ENCODE measurements around the gene BPIFB6. TPM values are rescaled to one million over a fixed set of nuclear protein-coding genes. Genes with fewer than 3 reads are reported as not detected.

BPIFB6 gene
- total RNA-seq, 1 donor from 2014 or later, result not detected

GRCh38 chr20:33005132-33005566 is 26.3 kb upstream of the BPIFB6 start:
- H3K4me3 Mint-ChIP-seq (ENCODE audit: unreplicated experiment), result no peak overlapping the region
- DNase-seq (ENCODE audit: low spot score), result no peak
- no peak overlapping the region for H3K27ac Mint-ChIP-seq (ENCODE audit: unreplicated experiment)
- H3K4me1 Mint-ChIP-seq (ENCODE audit: low read depth), result peaks cover 3% of the 10 kb centered on the region
- H3K9me3 Mint-ChIP-seq (ENCODE audit: low read depth), result peaks cover 5% of the 10 kb centered on the region
- H3K36me3 Mint-ChIP-seq (ENCODE audit: low read depth), result no peaks in the 10 kb centered on the region
- H3K27me3 Mint-ChIP-seq (ENCODE audit: low read depth), result peaks cover 33% of the 10 kb centered on the region
- TF ChIP-seq CTCF (IDR thresholded peaks at IDR 0.05), result peak; percentile 70

GRCh38 chr20:33005908-33006775 is 25.3 kb upstream of the BPIFB6 start:
- no peak for DNase-seq (ENCODE audit: low spot score)
- peaks cover 5% of the 10 kb centered on the region for H3K9me3 Mint-ChIP-seq (ENCODE audit: low read depth)
- no peak overlapping the region for H3K27ac Mint-ChIP-seq (ENCODE audit: unreplicated experiment)
- no peak for TF ChIP-seq CTCF (IDR thresholded peaks at IDR 0.05)
- H3K36me3 Mint-ChIP-seq (ENCODE audit: low read depth), result no peaks in the 10 kb centered on the region
- peaks cover 29% of the 10 kb centered on the region for H3K27me3 Mint-ChIP-seq (ENCODE audit: low read depth)
- H3K4me1 Mint-ChIP-seq (ENCODE audit: low read depth), result peaks cover 3% of the 10 kb centered on the region
- no peak overlapping the region for H3K4me3 Mint-ChIP-seq (ENCODE audit: unreplicated experiment)

GRCh38 chr20:33006776-33007375 is 24.6 kb upstream of the BPIFB6 start:
- TF ChIP-seq CTCF (IDR thresholded peaks at IDR 0.05), result no peak
- no peak overlapping the region for H3K27ac Mint-ChIP-seq (ENCODE audit: unreplicated experiment)
- H3K27me3 Mint-ChIP-seq (ENCODE audit: low read depth), result peaks cover 33% of the 10 kb centered on the region
- H3K36me3 Mint-ChIP-seq (ENCODE audit: low read depth), result no peaks in the 10 kb centered on the region
- peak; percentile 25 for DNase-seq (ENCODE audit: low spot score)
- H3K4me1 Mint-ChIP-seq (ENCODE audit: low read depth), result peaks cover 3% of the 10 kb centered on the region
- H3K9me3 Mint-ChIP-seq (ENCODE audit: low read depth), result peaks cover 5% of the 10 kb centered on the region
- H3K4me3 Mint-ChIP-seq (ENCODE audit: unreplicated experiment), result no peak overlapping the region

GRCh38 chr20:33007376-33008335 is 23.8 kb upstream of the BPIFB6 start, which contains the start of gene BPIFB2:
Gene BPIFB2, plus strand, starts transcription at chr20:33007704. Its CDS starts 871 bp downstream, at chr20:33008575.
- peaks cover 5% of the 10 kb centered on the region for H3K9me3 Mint-ChIP-seq (ENCODE audit: low read depth)
- no peak for TF ChIP-seq CTCF (IDR thresholded peaks at IDR 0.05)

More at GRCh38 chr20:33007376-33008335, 23.8 kb upstream of the BPIFB6 start, which contains the start of gene BPIFB2:
- Mint-ChIP-seq H3K4me1 (ENCODE audit: low read depth) (peaks cover 3% of the 10 kb centered on the region), H3K27ac (ENCODE audit: unreplicated experiment) (no peak within 1 kb of the TSS), H3K36me3 (ENCODE audit: low read depth) (no peaks in the 10 kb centered on the region), H3K4me3 (ENCODE audit: unreplicated experiment) (no peak within 1 kb of the TSS), H3K27me3 (ENCODE audit: low read depth) (peaks cover 38% of the 10 kb centered on the region)
- no peak for DNase-seq (ENCODE audit: low spot score)

Measured in chondrocyte (in vitro differentiated cells).